Testis (tissue), 3 donors: ENCODE measurements around the gene TPRN. TPM values are rescaled to one million over a fixed set of nuclear protein-coding genes. Genes with fewer than 3 reads are reported as not detected.

Experiments
- DNase-seq: peaks from one replicate; pipeline ENCODE4 v3.0.0-alpha.2; 2019
- H3K27ac ChIP-seq, 2 donors: fragments of 200-600 bp; sonication (generic); one replicate each; pipeline ENCODE4 v1.5.1; 2019
- H3K27me3 ChIP-seq: fragments of 200-600 bp; sonication (generic); one replicate; pipeline ENCODE4 v1.5.1; 2019
- H3K36me3 ChIP-seq: fragments of 200-600 bp; sonication (generic); one replicate; pipeline ENCODE4 v1.5.1; 2017; ENCODE audit warnings: low read depth; ENCODE audit errors: missing control alignments
- H3K4me1 ChIP-seq: fragments of 200-600 bp; sonication (generic); one replicate; pipeline ENCODE4 v1.5.1; 2019
- H3K4me3 ChIP-seq, 2 donors: fragments of 200-600 bp; sonication (generic); one replicate each; pipeline ENCODE4 v1.5.1; 2017 to 2019
- H3K9me3 ChIP-seq: fragments of 200-600 bp; sonication (generic); one replicate; pipeline ENCODE4 v1.5.1; 2017
- CTCF ChIP-seq, 3 experiments: fragments of 450-650 bp in 2 of 3; fragments of 200-600 bp in 1 of 3; sonication (generic) in 1 of 3; IDR thresholded peaks; one replicate each; pipeline ENCODE4 v1.5.1; 2016 to 2019; ENCODE audit warnings: antibody characterized with exemption in 3 of 3, mild to moderate bottlenecking in 2 of 3, moderate library complexity in 1 of 3
- POLR2A ChIP-seq: fragments of 450-650 bp; IDR thresholded peaks from one replicate; pipeline ENCODE4 v1.6.1; 2017; ENCODE audit warnings: antibody characterized with exemption, mild to moderate bottlenecking, moderate library complexity
- WGBS, 2 donors: methylation state at CpG; one replicate each; pipeline ENCODE4 v1.1.5; 2018; 5-methylcytosine and 5-hydroxymethylcytosine counted together
- intact Hi-C: fragments of 100-400 bp; cut with DNase I; formaldehyde crosslinking; loops from one replicate; pipeline ENCODE4 v1.15.1; 2023; ENCODE audit warnings: low total_unique reads
- polyA plus RNA-seq: library from polyadenylated mRNA; stranded (reverse); fragments of 350-450 nt; fragmentation: Illumina TruSeq; extraction: RNeasy Lipid Tissue Mini Kit (QIAGEN cat#74804); gene quantifications from one replicate; pipeline ENCODE4 v1.2.3, GENCODE V29; 2014; ENCODE audit warnings: low read depth, low replicate concordance; ENCODE audit not compliant: insufficient read depth
- total RNA-seq, 2 donors: library from RNA; depleted of rRNA; stranded (reverse); fragments of >200 nt; gene quantifications; one replicate each; pipeline ENCODE4 v1.2.3, GENCODE V29; 2016

Gene TPRN
- total and polyA plus RNA-seq, 3 donors from 2014 or later: 17.2 to 35.2 (median 25.9) TPM

- no peak for DNase-seq
Observed at GRCh38 chr9:137222190-137223077, 21.9 kb upstream of the TPRN start, which contains the start of gene RNF208. RNF208 (minus strand) TSS chr9:137222240; CDS start chr9:137221212, 1,028 bp downstream.

GRCh38 chr9:137221506-137222111 lies 21.1 kb upstream of the TPRN start:
- Histone ChIP-seq H3K27ac (no peak overlapping the region), H3K9me3 (no peaks in the 10 kb centered on the region), H3K27me3 (no peaks in the 10 kb centered on the region), H3K4me1 (peaks cover 23% of the 10 kb centered on the region), H3K36me3 (no peaks in the 10 kb centered on the region), H3K4me3 (peak overlapping the region in 1 of 2 donors; percentile 2)
- no peak for TF ChIP-seq CTCF (IDR thresholded peaks at IDR 0.05)
- TF ChIP-seq POLR2A: no peak
- WGBS, 2 donors: 7 to 10% methylated on average over 2 to 33 of the region's 61 CpGs
- intact Hi-C loops: loop anchor here (10.0 kb wide), 1 partner anchor 107 kb away; the partner anchor contains the start of gene DPP7
- DNase-seq: no peak

More at GRCh38 chr9:137222190-137223077, 21.9 kb upstream of the TPRN start, which contains the start of gene RNF208:
- TF ChIP-seq POLR2A: no peak
- no peak for TF ChIP-seq CTCF (IDR thresholded peaks at IDR 0.05)
- Histone ChIP-seq H3K36me3 (no peaks in the 10 kb centered on the region), H3K9me3 (no peaks in the 10 kb centered on the region), H3K27me3 (no peaks in the 10 kb centered on the region), H3K4me1 (peaks cover 23% of the 10 kb centered on the region), H3K27ac (peak within 1 kb of the TSS; percentile 59 to 68), H3K4me3 (peak within 1 kb of the TSS; percentile 56 to 76)
- 0 to 2% methylated on average over 3 to 46 of the region's 88 CpGs for WGBS, 2 donors
- intact Hi-C loops: loop anchor here (10.0 kb wide), 1 partner anchor 108 kb away; the partner anchor contains the start of gene DPP7

GRCh38 chr9:137221095-137221505 lies 20.6 kb upstream of the TPRN start:
- H3K27ac ChIP-seq: no peak overlapping the region
- H3K4me3 ChIP-seq: no peak overlapping the region
- intact Hi-C loops: loop anchor here (10.0 kb wide), 1 partner anchor 106 kb away; the partner anchor contains the start of gene DPP7

More at GRCh38 chr9:137221095-137221505, 20.6 kb upstream of the TPRN start:
- Histone ChIP-seq H3K9me3 (no peaks in the 10 kb centered on the region), H3K36me3 (no peaks in the 10 kb centered on the region), H3K27me3 (no peaks in the 10 kb centered on the region), H3K4me1 (peaks cover 25% of the 10 kb centered on the region)
- 53% methylated on average over 13 of the region's 14 CpGs; no CpG with 5 or more reads in 1 of the 2 donors for WGBS, 2 donors
- no peak for DNase-seq
- TF ChIP-seq POLR2A (no peak), CTCF (IDR thresholded peaks at IDR 0.05) (no peak)
